ENCODE measurements around the gene GDF15.
A peak's percentile ranks its signal among the peaks of the same experiment; 100 is the strongest.

Gene GDF15, protein sequence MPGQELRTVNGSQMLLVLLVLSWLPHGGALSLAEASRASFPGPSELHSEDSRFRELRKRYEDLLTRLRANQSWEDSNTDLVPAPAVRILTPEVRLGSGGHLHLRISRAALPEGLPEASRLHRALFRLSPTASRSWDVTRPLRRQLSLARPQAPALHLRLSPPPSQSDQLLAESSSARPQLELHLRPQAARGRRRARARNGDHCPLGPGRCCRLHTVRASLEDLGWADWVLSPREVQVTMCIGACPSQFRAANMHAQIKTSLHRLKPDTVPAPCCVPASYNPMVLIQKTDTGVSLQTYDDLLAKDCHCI

DNA sequence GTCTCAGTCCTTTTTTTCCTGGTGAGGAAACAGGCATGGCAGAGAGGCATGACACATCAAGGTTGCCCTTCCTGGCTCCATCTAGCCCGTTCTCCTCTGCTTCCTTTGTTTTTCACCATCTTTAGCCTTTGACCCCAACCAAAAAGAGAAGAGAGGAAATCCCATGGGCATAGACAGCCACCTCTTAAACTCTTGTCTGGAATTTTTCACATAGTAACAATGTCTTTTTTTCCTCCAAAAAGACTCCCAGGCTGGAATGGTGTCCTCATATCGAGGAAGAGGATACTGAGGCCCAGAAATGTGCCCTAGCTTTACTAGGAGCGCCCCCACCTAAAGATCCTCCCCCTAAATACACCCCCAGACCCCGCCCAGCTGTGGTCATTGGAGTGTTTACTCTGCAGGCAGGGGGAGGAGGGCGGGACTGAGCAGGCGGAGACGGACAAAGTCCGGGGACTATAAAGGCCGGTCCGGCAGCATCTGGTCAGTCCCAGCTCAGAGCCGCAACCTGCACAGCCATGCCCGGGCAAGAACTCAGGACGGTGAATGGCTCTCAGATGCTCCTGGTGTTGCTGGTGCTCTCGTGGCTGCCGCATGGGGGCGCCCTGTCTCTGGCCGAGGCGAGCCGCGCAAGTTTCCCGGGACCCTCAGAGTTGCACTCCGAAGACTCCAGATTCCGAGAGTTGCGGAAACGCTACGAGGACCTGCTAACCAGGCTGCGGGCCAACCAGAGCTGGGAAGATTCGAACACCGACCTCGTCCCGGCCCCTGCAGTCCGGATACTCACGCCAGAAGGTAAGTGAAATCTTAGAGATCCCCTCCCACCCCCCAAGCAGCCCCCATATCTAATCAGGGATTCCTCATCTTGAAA, at the start of gene GDF15:
Gene GDF15, plus strand, starts transcription at position 484 of the 868 bp plus-strand sequence. Its CDS starts 32 bp downstream, at position 516.
- Histone ChIP-seq H3K4me2 (peak within 1 kb of the TSS; percentile 83 to 99 (median 89)), H3K9me3 (replicated peaks in 1 of 11) (no peaks in the 10 kb centered on the region), H3K36me3 (peaks cover 0 to 31% (median 0%) of the 10 kb centered on the region in 11 experiments; a peak in 6 of 22 replicates), H3K27me3 (peaks cover 0 to 42% (median 32%) of the 10 kb centered on the region in 11 experiments; a peak in 16 of 22 replicates), H3K4me1 (peaks cover 36 to 99% (median 60%) of the 10 kb centered on the region in 10 experiments), H4K20me1 (peaks cover 0 to 39% (median 0%) of the 10 kb centered on the region in 11 experiments; a peak in 3 of 22 replicates), H3K27ac (peak within 1 kb of the TSS in 1 of 11 experiments; percentile 10; a peak in 3 of 22 replicates), H3K4me3 (peak within 1 kb of the TSS in 3 of 10 experiments; percentile 38 to 54 (median 41); a peak in 4 of 20 replicates), H3K9ac (peak within 1 kb of the TSS in 3 of 11 experiments; percentile 18 to 30 (median 30); a peak in 4 of 22 replicates)
- no peak for TF ChIP-seq Cebpa-rat (IDR thresholded peaks at IDR 0.05)

DNA sequence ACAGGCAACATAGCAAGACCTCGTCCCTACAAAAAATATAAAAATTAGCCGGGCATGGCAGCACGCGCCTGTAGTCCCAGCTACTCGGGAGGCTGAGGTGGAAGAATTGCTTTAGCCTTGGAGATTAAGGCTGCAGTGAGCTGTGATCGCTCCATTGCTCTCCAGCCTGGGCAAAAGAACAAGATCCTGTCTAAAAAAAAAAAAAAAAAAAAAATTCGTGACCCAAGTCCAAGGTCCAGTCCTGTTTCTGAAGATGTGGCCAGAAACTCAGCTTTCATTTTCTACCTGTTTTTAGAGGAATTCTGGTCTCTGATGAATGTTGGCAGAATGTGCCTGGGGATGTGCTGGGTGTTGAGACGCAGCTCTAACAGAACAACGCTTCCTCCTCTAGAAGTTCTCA, 47.4 kb upstream of the GDF15 start:
- Histone ChIP-seq H3K9me3 (replicated peaks in 1 of 11) (no peaks in the 10 kb centered on the region), H3K4me1 (peaks cover 26 to 74% (median 40%) of the 10 kb centered on the region in 10 experiments)

DNA sequence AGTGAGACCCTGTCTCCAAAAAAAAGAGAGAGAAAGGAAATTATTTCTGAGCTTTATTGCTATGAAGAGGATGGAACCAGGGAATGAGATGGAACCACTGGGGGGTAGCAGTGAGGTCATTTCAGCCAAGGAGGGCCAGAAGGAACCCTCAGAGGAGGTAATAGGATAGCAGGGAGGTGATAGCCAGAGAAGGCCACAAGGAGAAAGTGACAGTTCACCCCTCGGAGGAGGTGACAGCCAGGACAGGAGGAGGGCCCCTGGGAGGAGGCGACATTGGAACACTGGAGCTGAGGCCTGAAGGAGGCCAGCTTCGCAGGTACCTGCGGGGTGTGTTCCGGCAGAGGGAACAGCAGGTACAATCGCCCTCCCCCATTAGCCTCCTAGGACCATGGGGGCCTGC, 46.2 kb upstream of the GDF15 start:
- peaks cover 0 to 34% (median 0%) of the 10 kb centered on the region in 11 experiments; a peak in 4 of 22 replicates for H4K20me1 ChIP-seq
- no peaks in the 10 kb centered on the region for H3K9me3 ChIP-seq (replicated peaks in 1 of 11)
- peak overlapping the region in 8 of 10 experiments; percentile 66 to 93 (median 80); a peak in 14 of 20 replicates for H3K4me3 ChIP-seq
- H3K4me2 ChIP-seq, result peak overlapping the region; percentile 84 to 100 (median 96)
- no peak for TF ChIP-seq Cebpa-rat (IDR thresholded peaks at IDR 0.05)
- H3K9ac ChIP-seq, result peak overlapping the region in 1 of 11 experiments; percentile 78; a peak in 3 of 22 replicates
- no peaks in the 10 kb centered on the region for H3K27me3 ChIP-seq
- peaks cover 26 to 86% (median 42%) of the 10 kb centered on the region in 10 experiments for H3K4me1 ChIP-seq
- H3K36me3 ChIP-seq, result peaks cover 0 to 28% (median 0%) of the 10 kb centered on the region in 11 experiments; a peak in 7 of 22 replicates
- no peak overlapping the region for H3K27ac ChIP-seq

More for the DNA sequence above, 47.4 kb upstream of the GDF15 start:
- Histone ChIP-seq H3K36me3 (peaks cover 0 to 16% (median 0%) of the 10 kb centered on the region in 11 experiments; a peak in 7 of 22 replicates), H3K4me3 (no peak overlapping the region), H3K9ac (no peak overlapping the region), H3K4me2 (peak overlapping the region in 3 of 11 experiments; percentile 4 to 73 (median 49); a peak in 3 of 22 replicates), H3K27ac (no peak overlapping the region), H3K27me3 (no peaks in the 10 kb centered on the region), H4K20me1 (peaks cover 0 to 23% (median 0%) of the 10 kb centered on the region in 11 experiments; a peak in 3 of 22 replicates)
- TF ChIP-seq Cebpa-rat (IDR thresholded peaks at IDR 0.05), result no peak

DNA sequence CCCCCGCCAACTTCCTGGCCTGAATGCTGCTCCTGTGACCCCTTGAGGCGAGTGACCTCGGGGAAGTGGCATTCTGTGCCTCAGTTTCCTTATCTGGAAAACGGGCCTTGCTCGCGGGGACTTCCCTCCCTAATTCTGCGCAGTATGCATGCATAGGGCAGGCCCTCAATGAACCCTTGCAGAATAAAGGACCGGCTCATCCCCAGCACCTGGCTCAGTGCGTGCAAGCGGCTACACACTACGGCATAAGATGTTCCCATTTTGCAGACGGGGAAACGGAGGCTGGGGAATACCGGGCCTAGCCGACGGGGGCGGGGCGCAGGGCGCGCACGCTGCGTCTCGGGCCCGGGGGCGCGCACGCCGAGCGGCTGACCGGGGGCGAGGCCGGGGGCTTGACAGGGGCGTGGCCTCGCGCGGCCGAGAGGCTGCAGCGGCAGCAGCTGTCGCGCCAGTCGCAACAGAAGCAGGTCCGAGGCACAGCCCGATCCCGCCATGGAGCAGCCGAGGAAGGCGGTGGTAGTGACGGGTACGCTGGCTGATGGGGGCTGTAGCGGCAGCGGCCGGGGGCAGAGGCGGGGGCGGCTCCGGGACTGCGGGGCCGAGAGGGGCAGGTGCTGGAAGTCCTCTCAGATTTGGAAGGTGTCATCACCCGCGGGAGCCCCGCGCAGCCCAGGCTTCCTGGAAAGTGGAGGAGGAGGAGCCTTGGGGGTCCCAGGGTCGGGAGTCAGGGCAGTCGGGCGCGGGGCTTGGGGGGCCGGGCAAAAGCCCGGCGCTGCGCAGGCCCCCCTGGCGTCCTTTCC, 45.6 kb upstream of the GDF15 start, which contains the start of gene PGPEP1:
Gene PGPEP1, plus strand, starts transcription at position 409 of the 800 bp plus-strand sequence. Its CDS starts 84 bp downstream, at position 493.
- H3K9ac ChIP-seq, result peak within 1 kb of the TSS; percentile 68 to 90 (median 79)
- H3K27me3 ChIP-seq, result no peaks in the 10 kb centered on the region
- H3K4me1 ChIP-seq, result peaks cover 26 to 91% (median 42%) of the 10 kb centered on the region in 10 experiments
- H3K4me3 ChIP-seq, result peak within 1 kb of the TSS; percentile 66 to 93 (median 78)
- H3K27ac ChIP-seq, result peak within 1 kb of the TSS; percentile 32 to 79 (median 59); a peak in 20 of 22 replicates
- peak within 1 kb of the TSS; percentile 84 to 100 (median 96) for H3K4me2 ChIP-seq
- no peaks in the 10 kb centered on the region for H3K9me3 ChIP-seq (replicated peaks in 1 of 11)
- no peak for TF ChIP-seq Cebpa-rat (IDR thresholded peaks at IDR 0.05)
- peaks cover 0 to 35% (median 0%) of the 10 kb centered on the region in 11 experiments; a peak in 7 of 22 replicates for H3K36me3 ChIP-seq
- H4K20me1 ChIP-seq, result peaks cover 0 to 41% (median 0%) of the 10 kb centered on the region in 11 experiments; a peak in 4 of 22 replicates

DNA sequence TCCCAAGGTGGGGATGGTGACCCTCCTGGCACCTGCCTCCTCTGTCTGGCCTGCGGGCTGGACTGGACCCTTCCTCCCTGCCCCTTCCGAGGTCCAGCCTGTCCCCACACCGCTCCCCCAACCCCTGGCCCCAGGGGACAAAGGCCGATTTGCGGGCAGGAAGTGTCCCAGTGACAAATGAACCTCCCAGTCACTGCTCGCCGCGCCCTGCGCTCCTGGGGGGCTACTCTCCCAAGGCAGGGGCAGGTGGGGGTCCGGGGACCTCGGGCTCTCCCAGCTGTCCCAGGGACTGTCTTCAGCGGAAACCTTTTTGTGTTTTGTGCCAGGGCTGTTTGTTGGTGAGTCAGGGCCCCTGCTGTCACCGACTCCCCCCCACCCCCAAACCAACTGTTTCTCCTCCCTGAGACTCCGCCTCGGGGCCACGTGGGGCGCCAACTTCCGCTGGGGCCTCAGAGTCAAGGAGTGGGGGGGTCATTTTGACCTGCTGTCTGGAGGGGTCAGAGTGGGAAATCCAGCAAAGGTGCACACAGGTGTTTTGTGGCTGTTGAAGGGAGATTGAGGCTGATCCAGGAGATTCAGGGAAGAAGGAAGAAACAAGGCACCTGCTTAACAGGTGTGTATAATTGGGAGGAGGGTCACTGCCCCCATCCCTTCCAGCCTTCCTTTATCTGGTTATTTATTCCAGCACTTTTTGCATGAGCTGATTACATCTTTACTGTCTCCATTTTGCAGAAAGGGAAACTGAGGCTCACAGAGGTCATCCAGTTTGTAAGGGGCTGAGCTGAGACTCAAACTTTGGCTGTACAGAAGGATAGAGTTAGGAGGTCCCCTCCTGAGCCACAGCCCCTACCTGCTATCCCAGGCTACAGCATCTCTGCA, 44.7 kb upstream of the GDF15 start:
- TF ChIP-seq Cebpa-rat (IDR thresholded peaks at IDR 0.05), result no peak
- no peaks in the 10 kb centered on the region for H3K9me3 ChIP-seq (replicated peaks in 1 of 11)
- peak overlapping the region; percentile 66 to 93 (median 78) for H3K4me3 ChIP-seq
- peak overlapping the region; percentile 32 to 79 (median 59); a peak in 20 of 22 replicates for H3K27ac ChIP-seq
- H3K4me2 ChIP-seq, result peak overlapping the region; percentile 84 to 100 (median 96)
- peaks cover 25 to 91% (median 41%) of the 10 kb centered on the region in 10 experiments for H3K4me1 ChIP-seq
- H4K20me1 ChIP-seq, result peaks cover 0 to 49% (median 0%) of the 10 kb centered on the region in 11 experiments; a peak in 4 of 22 replicates
- peak overlapping the region; percentile 68 to 90 (median 79) for H3K9ac ChIP-seq
- H3K36me3 ChIP-seq, result peaks cover 0 to 43% (median 0%) of the 10 kb centered on the region in 11 experiments; a peak in 7 of 22 replicates
- no peaks in the 10 kb centered on the region for H3K27me3 ChIP-seq

DNA sequence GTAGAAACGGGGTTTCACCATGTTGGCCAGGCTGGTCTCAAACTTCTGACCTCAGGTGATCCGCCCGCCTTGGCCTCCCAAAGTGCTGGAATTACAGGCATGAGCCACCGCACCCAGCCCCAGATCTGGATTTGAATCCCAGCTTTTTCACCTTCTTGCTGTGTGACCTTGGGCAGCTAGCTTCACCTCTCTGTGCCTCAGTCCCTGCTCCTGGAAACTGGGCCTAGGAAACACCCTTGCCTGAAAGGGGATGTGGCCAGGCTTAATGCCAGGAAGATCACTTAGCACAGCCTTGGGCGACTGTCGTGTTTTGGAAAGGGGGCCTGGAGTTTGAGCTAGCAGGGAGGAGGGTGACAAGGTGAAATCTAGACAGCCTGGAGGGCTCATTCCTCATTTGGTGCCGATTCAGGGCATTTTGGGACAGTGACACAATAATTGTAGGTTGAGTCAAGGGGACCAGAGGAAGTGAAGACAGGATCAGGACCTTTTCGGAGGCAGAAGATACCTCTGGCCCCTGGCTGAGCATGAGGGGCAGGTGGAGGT, 43.8 kb upstream of the GDF15 start:
- Histone ChIP-seq H4K20me1 (peaks cover 0 to 51% (median 0%) of the 10 kb centered on the region in 11 experiments; a peak in 4 of 22 replicates), H3K4me2 (peak overlapping the region in 7 of 11 experiments; percentile 84 to 99 (median 96); a peak in 12 of 22 replicates), H3K4me3 (no peak overlapping the region; a peak in 1 of 20 replicates), H3K9ac (peak overlapping the region in 2 of 11 experiments; percentile 83 to 90; a peak in 4 of 22 replicates), H3K27ac (no peak overlapping the region; a peak in 1 of 22 replicates), H3K4me1 (peaks cover 25 to 90% (median 38%) of the 10 kb centered on the region in 10 experiments), H3K27me3 (no peaks in the 10 kb centered on the region), H3K9me3 (replicated peaks in 1 of 11) (no peaks in the 10 kb centered on the region), H3K36me3 (peaks cover 0 to 49% (median 0%) of the 10 kb centered on the region in 11 experiments; a peak in 7 of 22 replicates)
- TF ChIP-seq Cebpa-rat (IDR thresholded peaks at IDR 0.05), result no peak

All from BLaER1 treated with 17β-estradiol and CSF1 and Interleukin-3, amounts not matched to agents 10 nM and 100 nM (cell line).